ENCODE data around the gene ADARB2.
"Not testable (repeated sequence)": the region's sequence is repeated elsewhere in the genome, so short reads cannot be mapped to it uniquely, and the experiment has no call there.

The ADARB2 gene

GRCh38 chr10:1449572-1450205 is 287.6 kb downstream of the ADARB2 start:
- DNase-seq (ENCODE audit: insufficient read length, low spot score) (no peak), FAIRE-seq (no peak)

DNA sequence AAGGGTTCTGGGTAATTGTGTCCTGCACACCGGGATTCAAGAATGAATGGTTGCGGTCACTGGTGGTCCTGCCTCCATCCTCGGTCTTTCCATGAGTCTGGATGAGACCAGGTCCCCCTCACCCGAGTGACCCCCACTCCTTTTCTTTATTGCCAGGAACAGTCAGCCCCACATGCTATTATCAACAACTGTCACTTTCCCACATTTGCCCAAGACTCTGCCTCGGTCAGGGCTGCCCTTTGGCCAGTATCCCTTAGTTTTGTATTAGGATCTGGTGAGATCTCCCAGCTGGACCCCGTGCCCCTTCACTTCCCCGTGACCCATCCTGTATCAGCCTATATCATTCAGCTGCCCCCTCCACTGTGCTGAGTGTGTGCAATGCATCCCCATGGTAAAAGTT is 288.3 kb downstream of the ADARB2 start:
- FAIRE-seq (no peak), DNase-seq (ENCODE audit: insufficient read length, low spot score) (no peak)
- TF ChIP-seq TAF1 (IDR thresholded peaks at IDR 0.05; ENCODE audit: low read depth, low read length): no peak
- no peak for TF ChIP-seq POU2F2 (IDR thresholded peaks at IDR 0.05; ENCODE audit: low read depth, low read length)
- TF ChIP-seq POLR2A (IDR thresholded peaks at IDR 0.05; ENCODE audit: low read depth, low read length): no peak

More at GRCh38 chr10:1449572-1450205, 287.6 kb downstream of the ADARB2 start:
- TF ChIP-seq TAF1 (IDR thresholded peaks at IDR 0.05; ENCODE audit: low read depth, low read length) (no peak), SPI1 (IDR thresholded peaks at IDR 0.05; ENCODE audit: low read depth, low read length) (no peak), POLR2A (IDR thresholded peaks at IDR 0.05; ENCODE audit: low read depth, low read length) (no peak), POLR2AphosphoS5 (IDR thresholded peaks at IDR 0.05; ENCODE audit: low read depth, low read length) (no peak), PAX5 (IDR thresholded peaks at IDR 0.05; ENCODE audit: insufficient read depth, low read length, severe bottlenecking) (no peak), POU2F2 (IDR thresholded peaks at IDR 0.05; ENCODE audit: low read depth, low read length) (no peak)

DNA sequence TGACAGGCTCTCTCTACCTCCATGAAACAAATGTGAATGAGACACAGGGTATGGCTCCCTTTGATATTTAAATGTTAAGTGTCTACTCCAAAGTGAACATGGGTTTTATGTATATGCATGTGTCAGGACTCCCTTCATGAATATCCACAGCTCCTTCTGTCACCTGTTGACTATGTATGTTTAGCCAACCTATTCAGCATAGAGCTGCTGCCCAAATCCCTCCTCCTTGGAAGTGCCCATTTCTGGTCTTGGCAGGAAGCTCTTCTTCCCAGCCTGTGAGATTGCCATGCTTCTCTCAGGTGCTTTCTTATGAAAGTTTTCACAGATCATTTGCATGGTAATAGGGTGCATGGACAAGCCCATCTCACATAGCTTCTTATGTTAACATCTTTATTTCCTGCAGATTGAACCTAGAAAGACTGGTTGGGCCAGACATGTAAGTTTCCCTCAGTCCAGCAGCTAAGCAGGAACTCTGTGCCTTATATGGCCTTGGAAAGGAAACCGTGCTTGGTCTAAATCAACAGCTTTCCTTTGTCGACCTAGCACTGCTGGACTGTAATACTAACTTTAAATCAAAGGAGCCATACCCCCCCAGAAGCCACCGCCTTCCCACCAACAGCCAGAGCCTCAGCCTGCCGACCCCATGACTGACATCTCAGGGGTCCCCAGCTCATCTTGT is 288.9 kb downstream of the ADARB2 start:
- TF ChIP-seq POLR2AphosphoS5 (IDR thresholded peaks at IDR 0.05; ENCODE audit: low read depth, low read length): no peak
- no peak for TF ChIP-seq SPI1 (IDR thresholded peaks at IDR 0.05; ENCODE audit: low read depth, low read length)
- FAIRE-seq (no peak), DNase-seq (ENCODE audit: insufficient read length, low spot score) (no peak)

- FAIRE-seq: no peak
Measured at GRCh38 chr10:1444826-1445225, 292.5 kb downstream of the ADARB2 start.

DNA sequence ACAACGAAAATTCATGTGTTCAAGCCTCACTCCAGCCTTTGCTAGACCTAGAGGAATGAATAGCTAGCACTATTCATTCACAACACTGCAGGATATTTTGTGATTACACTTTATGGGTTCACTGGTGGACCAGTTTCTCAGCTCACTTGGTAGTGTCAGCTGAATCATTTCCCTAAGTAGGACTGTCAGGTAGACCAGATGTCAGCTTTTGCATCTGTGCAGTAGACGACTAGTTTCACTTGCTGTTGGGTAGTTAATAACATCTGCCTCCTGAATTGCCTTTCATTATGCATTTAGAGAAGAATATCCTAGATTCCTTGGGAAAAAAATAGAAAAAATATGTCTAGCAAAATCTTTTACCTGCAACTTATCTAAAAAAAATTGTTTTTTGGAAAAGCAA is 296.4 kb downstream of the ADARB2 start:
- DNase-seq (ENCODE audit: insufficient read length, low spot score) (no peak), FAIRE-seq (peak; percentile 43)
- TF ChIP-seq POU2F2 (IDR thresholded peaks at IDR 0.05; ENCODE audit: low read depth, low read length) (no peak), SPI1 (IDR thresholded peaks at IDR 0.05; ENCODE audit: low read depth, low read length) (no peak), PAX5 (IDR thresholded peaks at IDR 0.05; ENCODE audit: insufficient read depth, low read length, severe bottlenecking) (no peak), POLR2AphosphoS5 (IDR thresholded peaks at IDR 0.05; ENCODE audit: low read depth, low read length) (no peak), TAF1 (IDR thresholded peaks at IDR 0.05; ENCODE audit: low read depth, low read length) (no peak), POLR2A (IDR thresholded peaks at IDR 0.05; ENCODE audit: low read depth, low read length) (no peak)

More at GRCh38 chr10:1444826-1445225, 292.5 kb downstream of the ADARB2 start:
- no peak for TF ChIP-seq TAF1 (IDR thresholded peaks at IDR 0.05; ENCODE audit: low read depth, low read length)
- TF ChIP-seq POLR2AphosphoS5 (IDR thresholded peaks at IDR 0.05; ENCODE audit: low read depth, low read length): no peak
- TF ChIP-seq SPI1 (IDR thresholded peaks at IDR 0.05; ENCODE audit: low read depth, low read length): no peak
- no peak for TF ChIP-seq POU2F2 (IDR thresholded peaks at IDR 0.05; ENCODE audit: low read depth, low read length)
- TF ChIP-seq POLR2A (IDR thresholded peaks at IDR 0.05; ENCODE audit: low read depth, low read length): no peak
- TF ChIP-seq PAX5 (IDR thresholded peaks at IDR 0.05; ENCODE audit: insufficient read depth, low read length, severe bottlenecking): no peak
- no peak for DNase-seq (ENCODE audit: insufficient read length, low spot score)

GRCh38 chr10:1434912-1435692 is 302.2 kb downstream of the ADARB2 start:
- TF ChIP-seq POU2F2 (IDR thresholded peaks at IDR 0.05; ENCODE audit: low read depth, low read length): no peak
- no peak for TF ChIP-seq PAX5 (IDR thresholded peaks at IDR 0.05; ENCODE audit: insufficient read depth, low read length, severe bottlenecking)
- FAIRE-seq (no peak), DNase-seq (ENCODE audit: insufficient read length, low spot score) (no peak)

DNA sequence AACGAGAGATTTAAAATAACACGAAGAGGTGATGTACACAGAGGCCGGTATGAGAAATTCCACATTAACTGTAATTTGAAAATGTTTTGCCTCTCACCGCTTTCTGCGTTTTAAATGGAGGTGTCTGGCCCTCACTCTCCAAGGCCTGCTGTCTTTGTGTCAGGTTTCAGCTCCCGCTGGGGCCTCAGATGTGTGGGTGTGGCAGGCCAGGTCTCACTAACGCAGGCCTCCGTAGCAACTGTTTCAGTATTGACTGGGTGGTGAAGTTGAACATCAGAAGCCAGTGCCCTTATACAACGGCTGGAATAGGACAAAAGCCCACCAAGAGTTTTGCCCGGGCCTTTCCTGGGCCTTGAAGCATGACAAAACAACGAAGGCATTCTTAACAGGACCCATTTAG is 303.1 kb downstream of the ADARB2 start:
- TF ChIP-seq POLR2A (IDR thresholded peaks at IDR 0.05; ENCODE audit: low read depth, low read length) (no peak), POU2F2 (IDR thresholded peaks at IDR 0.05; ENCODE audit: low read depth, low read length) (no peak), SPI1 (IDR thresholded peaks at IDR 0.05; ENCODE audit: low read depth, low read length) (no peak), TAF1 (IDR thresholded peaks at IDR 0.05; ENCODE audit: low read depth, low read length) (no peak), POLR2AphosphoS5 (IDR thresholded peaks at IDR 0.05; ENCODE audit: low read depth, low read length) (no peak), PAX5 (IDR thresholded peaks at IDR 0.05; ENCODE audit: insufficient read depth, low read length, severe bottlenecking) (no peak)
- no peak for DNase-seq (ENCODE audit: insufficient read length, low spot score)
- no peak for FAIRE-seq

- DNase-seq (ENCODE audit: insufficient read length, low spot score): no peak
- no peak for TF ChIP-seq POLR2A (IDR thresholded peaks at IDR 0.05; ENCODE audit: low read depth, low read length)
- no peak for TF ChIP-seq TAF1 (IDR thresholded peaks at IDR 0.05; ENCODE audit: low read depth, low read length)
- TF ChIP-seq PAX5 (IDR thresholded peaks at IDR 0.05; ENCODE audit: insufficient read depth, low read length, severe bottlenecking): no peak
- TF ChIP-seq POU2F2 (IDR thresholded peaks at IDR 0.05; ENCODE audit: low read depth, low read length): no peak
- no peak for TF ChIP-seq SPI1 (IDR thresholded peaks at IDR 0.05; ENCODE audit: low read depth, low read length)
- no peak for TF ChIP-seq POLR2AphosphoS5 (IDR thresholded peaks at IDR 0.05; ENCODE audit: low read depth, low read length)
- no peak for FAIRE-seq
Measured at GRCh38 chr10:1432161-1432560, 305.2 kb downstream of the ADARB2 start.

- no peak for DNase-seq (ENCODE audit: insufficient read length, low spot score)
- no peak for FAIRE-seq
Measured at GRCh38 chr10:1431229-1431628, 306.1 kb downstream of the ADARB2 start.

DNA sequence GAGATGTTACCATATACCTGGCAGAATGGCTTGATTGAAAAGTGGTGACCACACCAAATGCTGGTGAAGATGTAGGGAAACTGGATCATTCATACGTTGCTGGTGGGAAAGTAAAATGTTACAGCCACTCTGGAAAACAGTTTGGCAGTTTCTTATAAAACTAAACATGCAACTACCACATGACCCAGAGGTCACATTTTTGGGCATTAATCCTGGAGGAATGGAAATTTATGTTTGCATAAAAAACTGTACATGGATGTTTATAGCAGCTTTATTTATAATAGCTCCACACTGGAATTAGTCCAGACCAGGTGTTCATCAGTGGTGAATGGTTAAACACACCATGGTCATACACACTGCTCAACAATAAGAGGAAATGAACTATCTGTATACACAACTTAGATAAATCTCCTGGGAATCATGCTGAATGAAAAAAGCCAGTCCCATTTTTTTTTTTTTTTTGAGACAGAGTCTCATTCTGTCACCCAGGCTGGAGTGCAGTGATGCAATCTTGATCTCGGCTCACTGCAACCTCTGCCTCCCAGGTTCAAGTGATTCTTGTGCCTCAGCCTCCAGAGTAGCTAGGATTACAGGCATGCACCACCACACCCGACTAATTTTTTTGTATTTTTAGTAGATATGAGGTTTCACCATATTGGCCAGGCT is 309.7 kb downstream of the ADARB2 start:
- not testable (repeated sequence) for DNase-seq (ENCODE audit: insufficient read length, low spot score); FAIRE-seq

More at GRCh38 chr10:1431229-1431628, 306.1 kb downstream of the ADARB2 start:
- no peak for TF ChIP-seq SPI1 (IDR thresholded peaks at IDR 0.05; ENCODE audit: low read depth, low read length)
- no peak for TF ChIP-seq TAF1 (IDR thresholded peaks at IDR 0.05; ENCODE audit: low read depth, low read length)
- TF ChIP-seq PAX5 (IDR thresholded peaks at IDR 0.05; ENCODE audit: insufficient read depth, low read length, severe bottlenecking): no peak
- no peak for TF ChIP-seq POLR2AphosphoS5 (IDR thresholded peaks at IDR 0.05; ENCODE audit: low read depth, low read length)
- no peak for TF ChIP-seq POLR2A (IDR thresholded peaks at IDR 0.05; ENCODE audit: low read depth, low read length)
- no peak for TF ChIP-seq POU2F2 (IDR thresholded peaks at IDR 0.05; ENCODE audit: low read depth, low read length)
